OCI-LY3 (cell line): ENCODE results near the gene TRMT1L.

Experiments used
- CTCF ChIP-seq: fragments of 200-600, 300-600 bp; sonication (generic); IDR thresholded peaks from 2 replicates; pipeline ENCODE4 v1.5.1; 2014; ENCODE audit warnings: antibody characterized with exemption, low read length, low read depth
- EZH2phosphoT487 ChIP-seq: fragments of 200-600 bp; shearing (Covaris generic); IDR thresholded peaks from 2 replicates; pipeline ENCODE4 v1.6.1; 2018; ENCODE audit warnings: antibody characterized with exemption, mixed run types, low read depth

- TF ChIP-seq CTCF, result no peak
- TF ChIP-seq EZH2phosphoT487, result no peak
These were observed 5.7 kb upstream of the TRMT1L start for GRCh38 chr1:185162491-185162890.
